Measurements from ENCODE around the gene HIGD1C. TPM values are rescaled to one million over a fixed set of nuclear protein-coding genes. Genes with fewer than 3 reads are reported as not detected.

Gene HIGD1C
- total RNA-seq, 1 experiment from 2014 or later = not detected

GRCh38 chr12:51017452-51017851 is 65.1 kb downstream of the HIGD1C start:
- no peak for DNase-seq
- Histone ChIP-seq H3K27me3 (replicated peaks; ENCODE audit: control insufficient read depth, insufficient read depth, low read length) (no peaks in the 10 kb centered on the region), H3K4me1 (peaks cover under 1% of the 10 kb centered on the region), H3K36me3 (ENCODE audit: control insufficient read depth, insufficient read depth, low read length) (no peaks in the 10 kb centered on the region), H3K4me3 (ENCODE audit: low read depth, low read length) (no peak overlapping the region), H3K9me3 (no peaks in the 10 kb centered on the region)
- H3K4me3 Mint-ChIP-seq (ENCODE audit: unreplicated experiment) = no peak overlapping the region
- POLR2A ChIA-PET = no interaction called here
- BruUV-seq (replicated peaks) = no TSS peak
- H3K9me3 Mint-ChIP-seq (ENCODE audit: unreplicated experiment) = no peaks in the 10 kb centered on the region
- CTCF ChIA-PET = no interaction called here
- H3K27ac Mint-ChIP-seq (ENCODE audit: unreplicated experiment) = no peak overlapping the region
- intact Hi-C loops (cut with micrococcal nuclease; ENCODE audit: unreplicated experiment) = no loop called here
- no peaks in the 10 kb centered on the region for H3K36me3 Mint-ChIP-seq (ENCODE audit: insufficient read depth, unreplicated experiment)
- TF ChIP-seq CTCF (IDR thresholded peaks at IDR 0.05; ENCODE audit: insufficient read depth in 1 of 2, low read depth in 1 of 2, low read length in 1 of 2, severe bottlenecking in 1 of 2, unreplicated experiment in 1 of 2) = no peak
- H3K4me1 Mint-ChIP-seq (ENCODE audit: low read depth, unreplicated experiment) = peaks cover 3% of the 10 kb centered on the region
- no peaks in the 10 kb centered on the region for H3K27me3 Mint-ChIP-seq (ENCODE audit: insufficient read depth, unreplicated experiment)

DNA sequence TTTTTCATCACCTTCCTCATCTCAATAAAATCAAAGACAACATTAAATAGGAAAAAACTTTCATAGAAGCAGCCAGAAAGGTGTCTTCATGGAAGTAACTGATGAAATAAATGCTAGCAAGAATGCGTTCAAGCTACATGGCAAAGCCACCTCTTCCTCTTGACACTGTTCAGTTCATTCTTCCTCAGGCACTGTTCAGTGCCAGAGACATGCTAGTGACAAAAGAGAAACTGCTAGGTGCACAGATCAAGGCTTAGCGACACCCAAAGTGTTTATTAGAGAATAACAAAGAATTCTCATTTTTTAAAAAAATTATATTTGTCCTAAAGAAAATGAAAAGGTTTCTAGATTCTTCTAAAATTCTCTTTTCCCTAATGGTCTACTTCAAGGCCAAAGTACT is 66.6 kb downstream of the HIGD1C start:
- no peak for TF ChIP-seq CTCF (IDR thresholded peaks at IDR 0.05; ENCODE audit: insufficient read depth in 1 of 2, low read depth in 1 of 2, low read length in 1 of 2, severe bottlenecking in 1 of 2, unreplicated experiment in 1 of 2)
- Histone ChIP-seq H3K4me3 (ENCODE audit: low read depth, low read length) (no peak overlapping the region), H3K36me3 (ENCODE audit: control insufficient read depth, insufficient read depth, low read length) (no peaks in the 10 kb centered on the region), H3K4me1 (peaks cover 14% of the 10 kb centered on the region), H3K9me3 (no peaks in the 10 kb centered on the region), H3K27me3 (replicated peaks; ENCODE audit: control insufficient read depth, insufficient read depth, low read length) (no peaks in the 10 kb centered on the region)
- Mint-ChIP-seq H3K27ac (ENCODE audit: unreplicated experiment) (no peak overlapping the region), H3K9me3 (ENCODE audit: unreplicated experiment) (no peaks in the 10 kb centered on the region), H3K27me3 (ENCODE audit: insufficient read depth, unreplicated experiment) (no peaks in the 10 kb centered on the region), H3K4me1 (ENCODE audit: low read depth, unreplicated experiment) (peaks cover 8% of the 10 kb centered on the region), H3K36me3 (ENCODE audit: insufficient read depth, unreplicated experiment) (no peaks in the 10 kb centered on the region), H3K4me3 (ENCODE audit: unreplicated experiment) (no peak overlapping the region)
- DNase-seq = no peak
- CTCF ChIA-PET = interaction anchor here (1.5 kb wide), 1 partner anchor 9 kb away, joined by 4 read pairs; no protein-coding TSS in a partner anchor
- no TSS peak for BruUV-seq (replicated peaks)
- intact Hi-C loops (cut with micrococcal nuclease; ENCODE audit: unreplicated experiment) = no loop called here
- POLR2A ChIA-PET = no interaction called here

- H3K4me1 Mint-ChIP-seq (ENCODE audit: low read depth, unreplicated experiment) = peaks cover 17% of the 10 kb centered on the region
- no peak for DNase-seq
- H3K36me3 Mint-ChIP-seq (ENCODE audit: insufficient read depth, unreplicated experiment) = peaks cover under 1% of the 10 kb centered on the region
- no peaks in the 10 kb centered on the region for H3K27me3 ChIP-seq (replicated peaks; ENCODE audit: control insufficient read depth, insufficient read depth, low read length)
- no peaks in the 10 kb centered on the region for H3K9me3 ChIP-seq
- H3K4me3 Mint-ChIP-seq (ENCODE audit: unreplicated experiment) = no peak overlapping the region
- H3K9me3 Mint-ChIP-seq (ENCODE audit: unreplicated experiment) = no peaks in the 10 kb centered on the region
- intact Hi-C loops (cut with micrococcal nuclease; ENCODE audit: unreplicated experiment) = no loop called here
- no peaks in the 10 kb centered on the region for H3K27me3 Mint-ChIP-seq (ENCODE audit: insufficient read depth, unreplicated experiment)
- CTCF ChIA-PET = interaction anchor here (0.6 to 1.5 kb wide), 3 partner anchors 8 to 950 kb away, joined by 3 to 4 read pairs (median 3); no protein-coding TSS in a partner anchor
- peaks cover 17% of the 10 kb centered on the region for H3K4me1 ChIP-seq
- no peak for TF ChIP-seq CTCF (IDR thresholded peaks at IDR 0.05; ENCODE audit: insufficient read depth in 1 of 2, low read depth in 1 of 2, low read length in 1 of 2, severe bottlenecking in 1 of 2, unreplicated experiment in 1 of 2)
- BruUV-seq (replicated peaks) = no TSS peak
- no peak overlapping the region for H3K27ac Mint-ChIP-seq (ENCODE audit: unreplicated experiment)
- H3K4me3 ChIP-seq (ENCODE audit: low read depth, low read length) = no peak overlapping the region
- POLR2A ChIA-PET = no interaction called here
- no peaks in the 10 kb centered on the region for H3K36me3 ChIP-seq (ENCODE audit: control insufficient read depth, insufficient read depth, low read length)
Observed at GRCh38 chr12:51019927-51020326, 67.6 kb downstream of the HIGD1C start.

Other genes starting within 250 kb of the HIGD1C start
- gene ATF1, start 188.4 kb upstream of the HIGD1C start, total RNA-seq (2022) = 47.0 and 54.4 TPM in 2 replicates
- not detected in 2 replicates for gene TMPRSS12, start 109.6 kb upstream of the HIGD1C start, total RNA-seq (2022)
- gene SLC11A2, start 73.8 kb downstream of the HIGD1C start, total RNA-seq (2022) = 97.2 and 115 TPM in 2 replicates
- 90.6 and 95.6 TPM in 2 replicates for gene LETMD1, start 95.8 kb downstream of the HIGD1C start, total RNA-seq (2022)
- 39.7 and 44.0 TPM in 2 replicates for gene CSRNP2, start 131.1 kb downstream of the HIGD1C start, total RNA-seq (2022)
- 51.4 and 52.6 TPM in 2 replicates for gene TFCP2, start 220.6 kb downstream of the HIGD1C start, total RNA-seq (2022)